BJ (cell line): ENCODE data around the gene SNAI3. TPM values are rescaled to one million over a fixed set of nuclear protein-coding genes. Genes with fewer than 3 reads are reported as not detected.

ENCODE experiments used
- CTCF ChIA-PET: fragments of 350-600 bp; formaldehyde crosslinking; extraction: SDS; loops from one replicate; lab custom pipeline; 2021; ENCODE audit warnings: antibody characterized with exemption, inconsistent platforms; lab: Yijun Ruan, JAX
- POLR2A ChIA-PET: fragments of 300-600 bp; sonication (Branson Sonifier 250); formaldehyde crosslinking; extraction: SDS; loops from one replicate; lab custom pipeline; 2021; ENCODE audit warnings: antibody characterized with exemption; lab: Charles Lee
- DNase-seq: peaks from one replicate; pipeline ENCODE4 v3.0.0-alpha.2; 2011; ENCODE audit warnings: low read depth
- H3K27me3 ChIP-seq: 2 replicates; pipeline ENCODE4 v1.6.0; 2011; ENCODE audit warnings: low read length; ENCODE audit not compliant: control insufficient read depth, insufficient read depth
- H3K36me3 ChIP-seq: 2 replicates; pipeline ENCODE4 v1.5.1; 2011; ENCODE audit warnings: low read length; ENCODE audit not compliant: control insufficient read depth, insufficient read depth
- H3K4me3 ChIP-seq: 2 replicates; pipeline ENCODE4 v1.5.1; 2011; ENCODE audit warnings: low read depth, mild to moderate bottlenecking, control low read depth, low read length
- polyA plus RNA-seq: library from polyadenylated mRNA; depleted of rRNA; stranded (reverse); fragments of >200 nt; gene quantifications from 2 replicates; pipeline ENCODE4 v1.2.3, GENCODE V29; 2011
- TF ChIP-seq, protein P1 (sequence below): IDR thresholded peaks from 2 replicates; pipeline ENCODE4 v1.5.1; 2011; ENCODE audit warnings: low read depth, mild to moderate bottlenecking, control low read depth, inconsistent platforms, low read length, moderate library complexity; ENCODE audit not compliant: insufficient read depth

The SNAI3 gene
- polyA plus RNA-seq, 1 experiment = not detected

DNA sequence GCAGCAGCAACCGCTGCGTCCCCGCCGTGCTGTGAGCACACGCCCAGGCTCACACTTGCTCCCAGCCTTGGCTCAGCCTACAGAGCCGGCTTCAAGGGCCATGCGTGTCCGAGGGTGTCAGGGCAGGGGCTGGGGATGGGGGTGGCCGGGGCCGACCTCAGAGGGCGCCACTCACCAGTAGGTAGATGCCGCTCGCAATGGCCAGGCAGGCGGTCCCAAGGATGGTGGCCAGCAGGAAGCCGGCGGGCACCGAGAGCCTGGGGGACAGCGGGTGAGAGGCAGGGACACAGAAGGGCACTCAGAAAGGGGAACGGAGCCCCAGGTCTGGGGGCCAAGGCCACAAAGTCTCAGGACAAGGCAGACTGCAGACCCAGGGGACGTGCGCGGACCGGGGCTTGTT is 40.4 kb downstream of the SNAI3 start:
- H3K36me3 ChIP-seq = peaks cover 3% of the 10 kb centered on the region
- TF ChIP-seq, protein P1, sequence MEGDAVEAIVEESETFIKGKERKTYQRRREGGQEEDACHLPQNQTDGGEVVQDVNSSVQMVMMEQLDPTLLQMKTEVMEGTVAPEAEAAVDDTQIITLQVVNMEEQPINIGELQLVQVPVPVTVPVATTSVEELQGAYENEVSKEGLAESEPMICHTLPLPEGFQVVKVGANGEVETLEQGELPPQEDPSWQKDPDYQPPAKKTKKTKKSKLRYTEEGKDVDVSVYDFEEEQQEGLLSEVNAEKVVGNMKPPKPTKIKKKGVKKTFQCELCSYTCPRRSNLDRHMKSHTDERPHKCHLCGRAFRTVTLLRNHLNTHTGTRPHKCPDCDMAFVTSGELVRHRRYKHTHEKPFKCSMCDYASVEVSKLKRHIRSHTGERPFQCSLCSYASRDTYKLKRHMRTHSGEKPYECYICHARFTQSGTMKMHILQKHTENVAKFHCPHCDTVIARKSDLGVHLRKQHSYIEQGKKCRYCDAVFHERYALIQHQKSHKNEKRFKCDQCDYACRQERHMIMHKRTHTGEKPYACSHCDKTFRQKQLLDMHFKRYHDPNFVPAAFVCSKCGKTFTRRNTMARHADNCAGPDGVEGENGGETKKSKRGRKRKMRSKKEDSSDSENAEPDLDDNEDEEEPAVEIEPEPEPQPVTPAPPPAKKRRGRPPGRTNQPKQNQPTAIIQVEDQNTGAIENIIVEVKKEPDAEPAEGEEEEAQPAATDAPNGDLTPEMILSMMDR = no peak
- no peak overlapping the region for H3K4me3 ChIP-seq
- ChIA-PET CTCF (no interaction called here), POLR2A (no interaction called here)
- no peak for DNase-seq
- no peaks in the 10 kb centered on the region; the same call in 1 of the 2 replicates for H3K27me3 ChIP-seq

DNA sequence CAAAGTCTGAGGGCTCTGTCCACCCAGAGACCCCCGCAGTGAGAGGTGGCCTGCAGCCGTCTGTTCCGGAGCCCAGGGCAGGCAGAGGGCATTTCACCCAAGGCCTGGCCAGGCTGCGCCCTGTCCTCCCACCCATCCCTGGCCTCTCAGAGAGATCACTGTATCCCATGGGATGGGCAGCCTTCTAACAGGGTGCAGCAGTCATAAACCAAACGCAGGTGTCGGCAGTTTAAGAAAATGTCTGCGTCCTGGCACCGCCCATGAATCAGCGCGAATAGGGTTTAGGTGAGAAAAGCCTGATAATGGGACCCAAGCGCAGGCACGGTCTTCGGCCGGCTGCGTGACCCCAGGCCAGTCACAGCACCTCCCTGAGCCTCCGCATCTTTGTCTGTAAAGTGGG is 40.9 kb downstream of the SNAI3 start:
- DNase-seq = no peak
- ChIA-PET POLR2A (no interaction called here), CTCF (no interaction called here)
- Histone ChIP-seq H3K4me3 (no peak overlapping the region), H3K36me3 (peaks cover 3% of the 10 kb centered on the region), H3K27me3 (peaks cover under 1% of the 10 kb centered on the region; the same call in 1 of the 2 replicates)
- TF ChIP-seq, protein P1 = no peak

DNA sequence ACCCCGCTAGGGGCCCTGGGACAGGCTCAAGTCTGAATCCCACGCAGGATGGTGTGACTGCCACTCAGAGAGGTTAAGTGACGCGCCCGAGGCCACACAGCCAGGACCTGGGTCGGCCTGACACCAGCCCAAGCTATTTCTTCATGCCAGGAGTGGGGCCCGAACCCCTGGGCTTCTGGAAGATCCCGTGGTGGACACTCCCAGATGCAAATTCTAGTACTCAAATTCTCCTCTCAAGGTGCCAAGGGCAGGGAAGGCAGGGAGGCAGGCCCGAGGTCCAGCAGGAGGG is 42.7 kb downstream of the SNAI3 start:
- peaks cover 19% of the 10 kb centered on the region for H3K27me3 ChIP-seq
- ChIA-PET CTCF (no interaction called here), POLR2A (no interaction called here)
- H3K36me3 ChIP-seq = peaks cover 3% of the 10 kb centered on the region
- DNase-seq = no peak
- TF ChIP-seq, protein P1 = no peak
- no peak overlapping the region for H3K4me3 ChIP-seq

DNA sequence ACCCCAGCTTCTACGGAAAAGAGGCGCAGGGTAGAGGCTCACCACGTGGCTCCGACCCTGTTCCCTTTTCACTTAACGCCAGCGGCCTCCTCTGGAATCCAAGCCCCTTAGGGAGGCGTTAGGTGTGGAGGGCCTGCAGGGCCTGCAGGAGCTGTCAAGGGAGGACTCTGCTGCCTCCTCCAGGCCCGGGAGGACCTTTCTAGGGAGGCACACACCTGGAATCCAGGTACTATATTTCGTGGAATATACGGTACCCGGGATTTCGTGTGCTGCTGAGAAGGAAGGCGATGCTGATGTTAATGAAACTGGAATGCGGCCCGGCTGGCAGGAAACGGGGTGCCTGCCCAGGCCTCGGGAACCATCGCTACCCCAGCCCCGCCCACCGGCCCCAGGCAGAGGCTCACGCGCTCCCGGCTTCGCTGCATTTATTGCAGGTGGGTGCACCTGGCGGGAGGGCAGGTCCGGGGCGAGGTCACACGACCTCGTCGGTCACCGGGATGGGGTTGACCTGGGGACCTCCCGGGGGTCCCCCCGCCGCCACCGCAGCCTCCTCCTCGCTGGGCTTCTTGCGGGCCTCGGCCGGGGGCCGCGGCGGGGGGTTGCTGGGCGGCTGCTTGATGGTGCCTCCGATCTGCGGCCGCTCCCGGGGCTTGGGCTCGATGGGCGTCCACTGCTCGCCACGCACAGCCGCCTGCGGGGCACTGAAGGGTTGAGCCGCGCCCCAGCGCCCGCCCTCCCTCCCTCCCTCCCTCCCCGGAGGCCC is 43.2 kb downstream of the SNAI3 start:
- TF ChIP-seq, protein P1 = no peak
- CTCF ChIA-PET = no interaction called here
- no peak overlapping the region for H3K4me3 ChIP-seq
- peaks cover 24% of the 10 kb centered on the region for H3K27me3 ChIP-seq
- DNase-seq = no peak
- H3K36me3 ChIP-seq = peaks cover 3% of the 10 kb centered on the region
- POLR2A ChIA-PET = no interaction called here

DNA sequence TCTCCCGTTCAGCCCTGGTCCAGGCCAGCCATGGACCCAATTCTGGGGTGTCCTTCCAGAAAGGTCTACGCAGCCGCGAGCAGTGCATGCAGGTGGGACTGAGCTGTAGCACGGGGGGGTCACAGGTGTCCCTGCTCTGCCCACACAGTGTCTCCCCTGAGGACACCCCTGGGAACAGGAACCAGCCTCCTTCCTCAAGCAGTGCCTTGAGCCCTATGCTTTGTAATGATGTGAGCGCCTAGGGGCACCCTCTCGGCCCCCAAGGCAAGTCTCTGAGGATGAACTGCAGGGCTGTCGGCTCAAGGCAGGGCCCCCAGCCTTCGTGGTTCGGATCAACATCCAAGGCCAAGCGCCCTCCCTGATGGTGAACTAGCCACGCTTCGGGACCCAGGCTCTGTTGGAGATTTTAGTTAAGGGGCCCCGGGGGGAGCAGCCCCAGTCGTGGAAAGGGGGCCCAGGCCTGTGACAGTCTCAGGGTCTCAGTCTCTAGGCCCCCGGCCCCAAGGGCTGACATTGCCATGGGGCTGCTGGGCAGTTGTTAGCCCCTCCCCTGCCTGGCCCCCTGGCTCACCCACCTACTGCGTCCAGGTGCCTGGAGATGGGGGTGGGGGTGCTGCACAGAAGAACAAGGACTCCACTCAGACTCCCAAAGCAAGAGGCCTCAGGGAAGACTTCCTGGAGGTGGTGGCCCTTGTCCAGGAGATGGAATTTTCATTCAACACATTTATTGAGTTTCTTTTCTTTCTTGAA is 45.6 kb downstream of the SNAI3 start:
- Histone ChIP-seq H3K27me3 (peaks cover 24% of the 10 kb centered on the region), H3K4me3 (no peak overlapping the region), H3K36me3 (peaks cover 3% of the 10 kb centered on the region)
- ChIA-PET CTCF (no interaction called here), POLR2A (no interaction called here)
- no peak for DNase-seq
- TF ChIP-seq, protein P1 = no peak
